ENCODE measurements around the gene ZMYND8. TPM values are rescaled to one million over a fixed set of nuclear protein-coding genes. Genes with fewer than 3 reads are reported as not detected.

ZMYND8 gene
- total RNA-seq, 1 experiment from 2014 or later: 29.0 TPM

- TF ChIP-seq SRF (IDR thresholded peaks at IDR 0.05; ENCODE audit: low read depth): no peak
- TF ChIP-seq EGR1 (IDR thresholded peaks at IDR 0.05; ENCODE audit: low read depth): no peak
- no peak for TF ChIP-seq SIN3A (IDR thresholded peaks at IDR 0.05; ENCODE audit: low read depth)
- no peak for TF ChIP-seq POLR2A (IDR thresholded peaks at IDR 0.05; ENCODE audit: borderline replicate concordance, extremely low read depth, insufficient read depth, insufficient read length)
- TF ChIP-seq YY1 (IDR thresholded peaks at IDR 0.05; ENCODE audit: extremely low read depth, insufficient replicate concordance, low read depth, low read length): no peak
- no peak for TF ChIP-seq TCF7L2 (IDR thresholded peaks at IDR 0.05; ENCODE audit: borderline replicate concordance, extremely low read depth, insufficient read depth, insufficient read length)
- no peak for TF ChIP-seq ZNF274 (IDR thresholded peaks at IDR 0.05; ENCODE audit: low read depth, low read length)
These were observed 90.5 kb downstream of the ZMYND8 start (continued) for GRCh38 chr20:47265984-47266383.

- H3K4me1 ChIP-seq (ENCODE audit: control insufficient read depth in 1 of 2, insufficient read depth in 2 of 2, low read length in 2 of 2): no peaks in the 10 kb centered on the region
- no peak overlapping the region for H3K27ac ChIP-seq (ENCODE audit: low read depth, low read length)
- no peaks in the 10 kb centered on the region for H3K9me3 ChIP-seq (ENCODE audit: control insufficient read depth in 1 of 2, insufficient read depth in 1 of 2, low read depth in 1 of 2, low read length in 2 of 2)
- H3K9ac ChIP-seq (ENCODE audit: low read length): no peak overlapping the region
- intact Hi-C loops (cut with micrococcal nuclease): no loop called here
- ChIA-PET RAD21 (ENCODE audit: low non-redundant PET in 1 of 2, low total read pairs in 2 of 2, uncharacterized antibody in 2 of 2, unreplicated experiment in 2 of 2) (no interaction called here), CTCF (interaction anchor here (1.6 kb wide), 1 partner anchor 119 kb away, joined by 5 read pairs; no protein-coding TSS in a partner anchor), POLR2A (no interaction called here)
- peaks cover 16 to 26% of the 10 kb centered on the region in 2 experiments for H3K36me3 ChIP-seq (ENCODE audit: control insufficient read depth in 1 of 2, insufficient read depth in 2 of 2, low read length in 2 of 2)
- ATAC-seq (no peak), DNase-seq (ENCODE audit: low read depth, low spot score) (no peak)
- no peaks in the 10 kb centered on the region for H3K9me2 ChIP-seq (ENCODE audit: insufficient read depth)
- H2AFZ ChIP-seq (ENCODE audit: low read depth, low read length, poor library complexity, severe bottlenecking): no peak overlapping the region
- peaks cover 51% of the 10 kb centered on the region for H3K79me2 ChIP-seq (ENCODE audit: insufficient read depth, low read length)
- no peaks in the 10 kb centered on the region for H3K27me3 ChIP-seq (ENCODE audit: insufficient read depth, low read length)
- no TSS peak for BruUV-seq (replicated peaks)
- H4K20me1 ChIP-seq (ENCODE audit: insufficient read depth): no peaks in the 10 kb centered on the region
- no peak overlapping the region for H3K4me2 ChIP-seq (ENCODE audit: low read length)
- TF ChIP-seq, protein P1, sequence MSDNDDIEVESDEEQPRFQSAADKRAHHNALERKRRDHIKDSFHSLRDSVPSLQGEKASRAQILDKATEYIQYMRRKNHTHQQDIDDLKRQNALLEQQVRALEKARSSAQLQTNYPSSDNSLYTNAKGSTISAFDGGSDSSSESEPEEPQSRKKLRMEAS (IDR thresholded peaks at IDR 0.05): no peak
- TF ChIP-seq EZH2phosphoT487 (IDR thresholded peaks at IDR 0.05; ENCODE audit: borderline replicate concordance) (no peak), EZH2 (IDR thresholded peaks at IDR 0.05) (no peak), ZNF274 (IDR thresholded peaks at IDR 0.05; ENCODE audit: low read depth, low read length) (no peak), JUND (IDR thresholded peaks at IDR 0.05) (no peak), TCF7L2 (IDR thresholded peaks at IDR 0.05; ENCODE audit: borderline replicate concordance, extremely low read depth, insufficient read depth, insufficient read length) (no peak), CEBPB (IDR thresholded peaks at IDR 0.05; ENCODE audit: low read depth) (no peak), ZFX (IDR thresholded peaks at IDR 0.05) (no peak), SP1 (IDR thresholded peaks at IDR 0.05; ENCODE audit: low read depth) (no peak), ELF1 (IDR thresholded peaks at IDR 0.05; ENCODE audit: borderline replicate concordance, low read depth) (no peak), POLR2AphosphoS5 (IDR thresholded peaks at IDR 0.05; ENCODE audit: low read depth, low read length) (no peak), YY1 (IDR thresholded peaks at IDR 0.05; ENCODE audit: extremely low read depth, insufficient replicate concordance, low read depth, low read length) (no peak), SIN3A (IDR thresholded peaks at IDR 0.05; ENCODE audit: low read depth) (no peak), EGR1 (IDR thresholded peaks at IDR 0.05; ENCODE audit: low read depth) (no peak), CBX3 (IDR thresholded peaks at IDR 0.05; ENCODE audit: low read depth) (no peak), ATF3 (IDR thresholded peaks at IDR 0.05) (no peak), FOSL1 (IDR thresholded peaks at IDR 0.05; ENCODE audit: low read depth) (no peak)
- TF ChIP-seq, protein P2, sequence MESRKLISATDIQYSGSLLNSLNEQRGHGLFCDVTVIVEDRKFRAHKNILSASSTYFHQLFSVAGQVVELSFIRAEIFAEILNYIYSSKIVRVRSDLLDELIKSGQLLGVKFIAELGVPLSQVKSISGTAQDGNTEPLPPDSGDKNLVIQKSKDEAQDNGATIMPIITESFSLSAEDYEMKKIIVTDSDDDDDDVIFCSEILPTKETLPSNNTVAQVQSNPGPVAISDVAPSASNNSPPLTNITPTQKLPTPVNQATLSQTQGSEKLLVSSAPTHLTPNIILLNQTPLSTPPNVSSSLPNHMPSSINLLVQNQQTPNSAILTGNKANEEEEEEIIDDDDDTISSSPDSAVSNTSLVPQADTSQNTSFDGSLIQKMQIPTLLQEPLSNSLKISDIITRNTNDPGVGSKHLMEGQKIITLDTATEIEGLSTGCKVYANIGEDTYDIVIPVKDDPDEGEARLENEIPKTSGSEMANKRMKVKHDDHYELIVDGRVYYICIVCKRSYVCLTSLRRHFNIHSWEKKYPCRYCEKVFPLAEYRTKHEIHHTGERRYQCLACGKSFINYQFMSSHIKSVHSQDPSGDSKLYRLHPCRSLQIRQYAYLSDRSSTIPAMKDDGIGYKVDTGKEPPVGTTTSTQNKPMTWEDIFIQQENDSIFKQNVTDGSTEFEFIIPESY (IDR thresholded peaks at IDR 0.05; ENCODE audit: extremely low read depth, insufficient replicate concordance, low read length): no peak
- TF ChIP-seq, protein P3, sequence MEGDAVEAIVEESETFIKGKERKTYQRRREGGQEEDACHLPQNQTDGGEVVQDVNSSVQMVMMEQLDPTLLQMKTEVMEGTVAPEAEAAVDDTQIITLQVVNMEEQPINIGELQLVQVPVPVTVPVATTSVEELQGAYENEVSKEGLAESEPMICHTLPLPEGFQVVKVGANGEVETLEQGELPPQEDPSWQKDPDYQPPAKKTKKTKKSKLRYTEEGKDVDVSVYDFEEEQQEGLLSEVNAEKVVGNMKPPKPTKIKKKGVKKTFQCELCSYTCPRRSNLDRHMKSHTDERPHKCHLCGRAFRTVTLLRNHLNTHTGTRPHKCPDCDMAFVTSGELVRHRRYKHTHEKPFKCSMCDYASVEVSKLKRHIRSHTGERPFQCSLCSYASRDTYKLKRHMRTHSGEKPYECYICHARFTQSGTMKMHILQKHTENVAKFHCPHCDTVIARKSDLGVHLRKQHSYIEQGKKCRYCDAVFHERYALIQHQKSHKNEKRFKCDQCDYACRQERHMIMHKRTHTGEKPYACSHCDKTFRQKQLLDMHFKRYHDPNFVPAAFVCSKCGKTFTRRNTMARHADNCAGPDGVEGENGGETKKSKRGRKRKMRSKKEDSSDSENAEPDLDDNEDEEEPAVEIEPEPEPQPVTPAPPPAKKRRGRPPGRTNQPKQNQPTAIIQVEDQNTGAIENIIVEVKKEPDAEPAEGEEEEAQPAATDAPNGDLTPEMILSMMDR (IDR thresholded peaks at IDR 0.05 in 2 of 3, conservative IDR thresholded peaks at IDR 0.05 in 1 of 3; ENCODE audit: borderline replicate concordance in 1 of 3, insufficient read depth in 1 of 3, low read depth in 2 of 3, low read length in 2 of 3): no peak
- H3K4me3 ChIP-seq (replicated peaks in 1 of 2; ENCODE audit: low read depth in 1 of 2, low read length in 2 of 2): no peak overlapping the region
These were observed 91.3 kb downstream of the ZMYND8 start for GRCh38 chr20:47265214-47265613.

Data from HCT116 (cell line).